A549 (cell line): ENCODE measurements around the gene MAST3. TPM values are rescaled to one million over a fixed set of nuclear protein-coding genes. Genes with fewer than 3 reads are reported as not detected.

Source experiments
- ATAC-seq, 2 experiments: fragments of 200-7000 bp in 1 of 2; fragments of >200 bp in 1 of 2; cut with Nextera tagmentation in 1 of 2; cut with Tn5 transposase in 1 of 2; 3 replicates each; pipeline versions ENCODE4 v1.8.0 to v1.9.1; 2018 to 2020; ENCODE audit warnings: mild to moderate bottlenecking in 1 of 2, moderate library complexity in 1 of 2
- CTCF ChIA-PET: fragments of 300-600 bp; sonication (Branson Sonifier 250); formaldehyde crosslinking; extraction: SDS; loops from one replicate; lab custom pipeline; 2021; ENCODE audit warnings: antibody characterized with exemption, inconsistent platforms; lab: Yijun Ruan, JAX
- POLR2A ChIA-PET: fragments of 350-600 bp; formaldehyde crosslinking; extraction: SDS; loops from one replicate; lab custom pipeline; 2021; ENCODE audit warnings: antibody characterized with exemption, inconsistent platforms; lab: Yijun Ruan, JAX
- DNase-seq, 2 experiments: peaks; one replicate each; pipeline versions ENCODE4 v3.0.0 to v3.0.0-alpha.2; 2011 to 2016; ENCODE audit warnings: low read depth in 1 of 2, low spot score in 1 of 2
- FAIRE-seq: peaks from 2 replicates; lab custom pipeline; 2011; peaks lifted over from hg19 to GRCh38; lab: Jason Lieb, UNC
- H3K27ac ChIP-seq, 2 experiments: fragments of >200 bp; sonication (Bioruptor Twin); formaldehyde crosslinking; 3 replicates each; pipeline ENCODE4 v1.5.1; 2016 to 2017
- H3K4me1 ChIP-seq: fragments of >200 bp; sonication (Bioruptor Twin); formaldehyde crosslinking; 3 replicates; pipeline ENCODE4 v1.6.1; 2016
- H3K4me2 ChIP-seq: fragments of >200 bp; sonication (Bioruptor Twin); formaldehyde crosslinking; 3 replicates; pipeline ENCODE4 v1.6.1; 2016
- H3K4me3 ChIP-seq: fragments of >200 bp; sonication (Bioruptor Twin); formaldehyde crosslinking; 3 replicates; pipeline ENCODE4 v1.5.1; 2016
- H3K9me3 ChIP-seq: fragments of >200 bp; sonication (Bioruptor Twin); formaldehyde crosslinking; 3 replicates; pipeline ENCODE4 v1.6.1; 2016
- EHF ChIP-seq: fragments of 250-450 bp; sonication (Bioruptor Pico); IDR thresholded peaks from 2 replicates; pipeline ENCODE4 v1.5.0; 2020; ENCODE audit warnings: mild to moderate bottlenecking
- EHMT2 ChIP-seq: fragments of 200-600 bp; sonication (generic); IDR thresholded peaks from 2 replicates; pipeline ENCODE4 v1.6.1; 2016; ENCODE audit warnings: antibody characterized with exemption, low read depth, mild to moderate bottlenecking, moderate library complexity
- ESRRA ChIP-seq: fragments of 150-350 bp; IDR thresholded peaks from 2 replicates; pipeline ENCODE4 v1.6.1; 2014; ENCODE audit warnings: mild to moderate bottlenecking, low read length, borderline replicate concordance
- GATA3 ChIP-seq: IDR thresholded peaks from 2 replicates; pipeline ENCODE4 v1.6.1; 2012; ENCODE audit warnings: borderline replicate concordance
- HOXA7 ChIP-seq: fragments of 250-450 bp; sonication (Bioruptor Pico); IDR thresholded peaks from 2 replicates; pipeline ENCODE4 v1.5.0; 2020; ENCODE audit warnings: mild to moderate bottlenecking, moderate library complexity
- HOXB13 ChIP-seq: fragments of 250-450 bp; sonication (Bioruptor Pico); IDR thresholded peaks from 2 replicates; pipeline ENCODE4 v1.5.0; 2020; ENCODE audit warnings: low read depth, mild to moderate bottlenecking, moderate library complexity
- NFE2L2 ChIP-seq: fragments of 150-350 bp; conservative IDR thresholded peaks from 2 replicates; pipeline ENCODE4 v1.6.1; 2014; ENCODE audit warnings: low read length
- NR3C1 ChIP-seq: fragments of >200 bp; sonication (Bioruptor Twin); formaldehyde crosslinking; IDR thresholded peaks from 3 replicates; pipeline ENCODE4 v1.6.1; 2017
- PHF8 ChIP-seq: fragments of 200-600 bp; sonication (generic); IDR thresholded peaks from 2 replicates; pipeline ENCODE4 v1.6.1; 2016; ENCODE audit warnings: low read depth, mild to moderate bottlenecking, antibody characterized with exemption, moderate library complexity, borderline replicate concordance
- POLR2A ChIP-seq: IDR thresholded peaks from 2 replicates; pipeline ENCODE4 v1.6.1; 2012; ENCODE audit warnings: mild to moderate bottlenecking, low read length
- RCOR1 ChIP-seq: fragments of 150-350 bp; IDR thresholded peaks from 2 replicates; pipeline ENCODE4 v1.6.1; 2014; ENCODE audit warnings: antibody characterized with exemption, low read length, low read depth
- ZFP36 ChIP-seq: fragments of 450-650 bp; IDR thresholded peaks from 2 replicates; pipeline ENCODE4 v1.6.1; 2014; ENCODE audit warnings: borderline replicate concordance; ENCODE audit not compliant: partially characterized antibody
- WGBS: methylation state at CpG from one replicate; pipeline ENCODE4 v1.1.6; 2017; ENCODE audit errors: missing lambda C conversion rate; 5-methylcytosine and 5-hydroxymethylcytosine counted together
- polyA plus RNA-seq, 4 experiments: library from polyadenylated mRNA; depleted of rRNA in 3 of 4; stranded (reverse); fragments of >200 nt; fragmentation: RNase III in 1 of 4; extraction: RNeasy Plus Mini Kit Qiagen cat#74134 plus additional on column Dnase treatment in 1 of 4; gene quantifications; 2 replicates in 3 of 4; 3 replicates in 1 of 4; pipeline ENCODE4 v1.2.3, GENCODE V29; 2011 to 2017
- TF ChIP-seq, protein P1 (sequence below): IDR thresholded peaks from 2 replicates; pipeline ENCODE4 v1.6.1; 2012
- TF ChIP-seq, protein P2 (sequence below): fragments of >200 bp; sonication (Bioruptor Twin); formaldehyde crosslinking; IDR thresholded peaks from 3 replicates; pipeline ENCODE4 v1.6.1; 2016

Gene MAST3
- polyA plus RNA-seq, 2 of the 4 experiments (the other 2 are of a cell fraction) = 1.3 to 2.5 TPM

DNA sequence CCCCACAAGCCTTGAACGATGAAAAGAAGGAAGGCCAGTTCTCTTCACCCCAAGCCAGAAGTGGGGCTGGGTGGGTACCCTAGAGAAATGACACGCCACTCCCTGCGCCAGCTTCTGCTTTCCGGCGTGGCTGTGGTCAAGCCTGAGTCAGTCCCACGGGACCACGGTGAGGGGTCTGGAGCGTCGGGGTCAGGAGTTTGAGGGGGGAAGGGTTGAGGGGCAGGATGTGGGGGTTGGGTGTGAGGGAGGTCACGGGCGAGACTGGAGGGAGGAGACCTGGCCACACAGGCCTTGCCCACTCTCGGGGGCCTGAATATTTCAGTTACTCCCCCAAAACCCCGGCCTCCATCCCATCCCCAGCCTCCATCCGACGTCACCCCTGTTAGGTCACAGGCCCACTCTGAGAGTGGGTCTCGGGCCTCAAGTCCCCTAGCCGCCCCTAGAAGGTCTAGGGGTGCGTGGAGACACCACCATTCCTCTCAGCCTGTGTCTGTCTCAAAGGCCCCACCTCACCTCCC is 75.5 kb downstream of the MAST3 start (continued):
- no peak for TF ChIP-seq RCOR1
- no peak for TF ChIP-seq POLR2A

DNA sequence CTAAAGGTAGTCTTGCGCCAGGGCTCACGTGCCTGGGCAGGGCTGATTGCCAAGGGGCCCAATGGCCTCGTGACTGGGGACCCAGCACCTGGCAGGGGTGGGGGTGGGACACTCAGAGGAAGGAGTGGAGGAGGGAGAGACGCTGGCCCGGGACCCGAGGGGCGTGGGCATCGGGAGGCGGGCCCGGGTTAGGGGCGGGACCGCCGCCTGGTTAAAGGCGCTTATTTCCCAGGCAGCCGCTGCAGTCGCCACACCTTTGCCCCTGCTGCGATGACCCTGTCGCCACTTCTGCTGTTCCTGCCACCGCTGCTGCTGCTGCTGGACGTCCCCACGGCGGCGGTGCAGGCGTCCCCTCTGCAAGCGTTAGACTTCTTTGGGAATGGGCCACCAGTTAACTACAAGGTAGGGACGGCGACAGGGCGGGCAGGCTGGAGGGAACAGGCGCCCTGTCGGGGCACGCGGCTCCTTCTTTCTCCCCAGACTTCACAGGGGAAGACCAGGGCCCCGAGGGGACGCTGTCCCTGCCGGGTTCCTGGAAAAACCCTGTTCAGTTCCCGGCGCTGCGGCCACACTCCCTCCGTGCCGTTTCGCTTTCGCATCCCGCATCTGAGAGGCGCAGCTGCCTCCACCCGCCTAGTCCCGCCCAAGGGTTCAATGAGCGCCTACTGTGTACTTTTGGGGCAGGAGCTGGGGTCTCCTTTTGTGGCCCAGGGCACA is 76.2 kb downstream of the MAST3 start, which contains the start of gene IFI30:
Gene IFI30 (plus strand): TSS at position 242 of the 717 bp plus-strand sequence. CDS start 29 bp downstream, at position 271.
- Histone ChIP-seq H3K27ac (peak within 1 kb of the TSS; percentile 52 to 77), H3K4me2 (peak within 1 kb of the TSS; percentile 99), H3K4me1 (peaks cover 4% of the 10 kb centered on the region; the same call in 1 of the 3 replicates), H3K9me3 (no peaks in the 10 kb centered on the region), H3K4me3 (peak within 1 kb of the TSS; percentile 62)
- ChIA-PET POLR2A (no interaction called here), CTCF (interaction anchor here (1.0 to 3.9 kb wide), 3 partner anchors 8 to 18 kb away, joined by 3 to 20 read pairs (median 8); no protein-coding TSS in a partner anchor)
- DNase-seq (peak; percentile 45 to 68), ATAC-seq (peak; percentile 70 to 89), FAIRE-seq (no peak)
- TF ChIP-seq POLR2A = peak; percentile 73
- TF ChIP-seq NR3C1 = no peak
- no peak for TF ChIP-seq GATA3
- TF ChIP-seq, protein P1, sequence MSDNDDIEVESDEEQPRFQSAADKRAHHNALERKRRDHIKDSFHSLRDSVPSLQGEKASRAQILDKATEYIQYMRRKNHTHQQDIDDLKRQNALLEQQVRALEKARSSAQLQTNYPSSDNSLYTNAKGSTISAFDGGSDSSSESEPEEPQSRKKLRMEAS = peak; percentile 51
- no peak for TF ChIP-seq ESRRA
- no peak for TF ChIP-seq NFE2L2
- 1% methylated on average over 18 of the region's 47 CpGs for WGBS

DNA sequence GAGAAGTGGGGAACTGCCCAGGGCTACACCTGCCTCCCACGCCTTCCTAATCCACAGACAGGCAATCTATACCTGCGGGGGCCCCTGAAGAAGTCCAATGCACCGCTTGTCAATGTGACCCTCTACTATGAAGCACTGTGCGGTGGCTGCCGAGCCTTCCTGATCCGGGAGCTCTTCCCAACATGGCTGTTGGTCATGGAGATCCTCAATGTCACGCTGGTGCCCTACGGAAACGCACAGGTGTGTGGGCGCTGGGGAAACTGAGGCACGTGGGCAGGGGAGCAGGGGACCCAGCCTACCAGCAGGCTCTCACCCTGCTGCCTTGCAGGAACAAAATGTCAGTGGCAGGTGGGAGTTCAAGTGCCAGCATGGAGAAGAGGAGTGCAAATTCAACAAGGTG is 77.4 kb downstream of the MAST3 start:
- ChIA-PET POLR2A (interaction anchor here (0.6 kb wide), 1 partner anchor 14 kb away, joined by 3 read pairs; no protein-coding TSS in a partner anchor), CTCF (interaction anchor here (0.5 to 2.0 kb wide), 3 partner anchors 13 to 305 kb away, joined by 3 to 8 read pairs (median 5); no protein-coding TSS in a partner anchor)
- TF ChIP-seq ZFP36 = no peak
- TF ChIP-seq, protein P2, sequence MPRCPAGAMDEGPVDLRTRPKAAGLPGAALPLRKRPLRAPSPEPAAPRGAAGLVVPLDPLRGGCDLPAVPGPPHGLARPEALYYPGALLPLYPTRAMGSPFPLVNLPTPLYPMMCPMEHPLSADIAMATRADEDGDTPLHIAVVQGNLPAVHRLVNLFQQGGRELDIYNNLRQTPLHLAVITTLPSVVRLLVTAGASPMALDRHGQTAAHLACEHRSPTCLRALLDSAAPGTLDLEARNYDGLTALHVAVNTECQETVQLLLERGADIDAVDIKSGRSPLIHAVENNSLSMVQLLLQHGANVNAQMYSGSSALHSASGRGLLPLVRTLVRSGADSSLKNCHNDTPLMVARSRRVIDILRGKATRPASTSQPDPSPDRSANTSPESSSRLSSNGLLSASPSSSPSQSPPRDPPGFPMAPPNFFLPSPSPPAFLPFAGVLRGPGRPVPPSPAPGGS = no peak
- TF ChIP-seq HOXB13 (CRISPR knock-in tag) = no peak
- no peak for TF ChIP-seq HOXA7 (CRISPR knock-in tag)
- TF ChIP-seq PHF8 = no peak
- TF ChIP-seq EHF (CRISPR knock-in tag) = no peak
- TF ChIP-seq, all 56 proteins: peak for 0
- no peak for FAIRE-seq
- no peak for ATAC-seq
- peak overlapping the region; percentile 99; the same call in 1 of the 3 replicates for H3K4me2 ChIP-seq
- peaks cover 4% of the 10 kb centered on the region; the same call in 1 of the 3 replicates for H3K4me1 ChIP-seq
- H3K27ac ChIP-seq = no peak overlapping the region
- no peak for DNase-seq
- H3K4me3 ChIP-seq = no peak overlapping the region
- no peaks in the 10 kb centered on the region for H3K9me3 ChIP-seq
- WGBS = 97% methylated on average over 6 of the region's 11 CpGs

DNA sequence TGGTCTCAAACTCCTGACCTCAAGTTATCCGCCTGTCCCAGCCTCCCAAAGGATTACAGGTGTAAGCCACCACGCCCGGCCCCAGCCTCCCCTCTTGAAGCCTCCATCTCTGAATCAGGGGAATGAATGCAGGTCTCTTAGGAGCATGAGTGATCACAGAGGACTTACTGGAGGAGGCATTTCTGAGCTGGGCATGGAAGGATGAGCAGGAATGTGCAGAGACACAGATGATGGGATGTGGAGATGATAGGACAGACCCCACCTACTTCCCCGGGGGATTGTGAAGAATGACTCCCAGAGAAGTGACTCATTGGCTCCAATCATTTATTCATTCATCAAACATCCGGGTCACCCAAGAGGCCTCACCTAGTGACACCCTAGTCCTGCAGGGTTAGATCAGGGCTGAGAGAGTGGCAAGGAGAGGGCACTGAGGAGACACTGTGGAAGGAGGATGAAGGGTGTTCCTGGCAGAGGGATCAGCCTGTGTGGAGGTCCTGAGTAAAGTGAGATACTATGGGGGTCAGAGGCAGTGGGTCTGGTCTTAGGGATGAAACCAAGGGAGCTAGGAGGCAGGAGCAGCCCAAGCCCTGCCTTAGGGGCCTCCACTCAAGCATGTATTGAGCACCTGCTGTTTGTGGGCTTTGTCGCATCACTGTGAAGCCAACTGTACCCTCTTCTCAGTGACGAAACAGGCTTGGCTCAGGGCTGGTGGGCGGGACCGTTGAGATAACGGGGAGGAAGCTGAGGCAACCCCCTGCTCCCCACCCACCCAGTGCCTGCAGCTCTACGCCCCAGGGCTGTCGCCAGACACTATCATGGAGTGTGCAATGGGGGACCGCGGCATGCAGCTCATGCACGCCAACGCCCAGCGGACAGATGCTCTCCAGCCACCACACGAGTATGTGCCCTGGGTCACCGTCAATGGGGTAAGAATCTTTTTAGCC is 79.1 kb downstream of the MAST3 start:
- CTCF ChIA-PET = interaction anchor here (0.9 to 2.0 kb wide), 4 partner anchors 10 to 75 kb away, joined by 3 to 10 read pairs (median 6); no protein-coding TSS in a partner anchor
- FAIRE-seq = no peak

More for the DNA sequence above, 79.1 kb downstream of the MAST3 start:
- Histone ChIP-seq H3K4me3 (no peak overlapping the region), H3K4me1 (peaks cover 4% of the 10 kb centered on the region; the same call in 1 of the 3 replicates), H3K4me2 (no peak overlapping the region), H3K9me3 (no peaks in the 10 kb centered on the region), H3K27ac (no peak overlapping the region)
- TF ChIP-seq ZFP36 (peak; percentile 53), EHMT2 (no peak)
- no peak for DNase-seq
- ATAC-seq = no peak
- WGBS = 81% methylated on average over 14 of the region's 19 CpGs
- POLR2A ChIA-PET = interaction anchor here (1.0 kb wide), 1 partner anchor 16 kb away, joined by 4 read pairs; the partner anchor contains the start of gene MPV17L2
